Activated T-cell treated with anti-CD3 and anti-CD28 coated beads, Interleukin-2, amount 50 U/mL, for 24 hours (primary cell): ENCODE measurements around the gene PRB4.
"Not testable (repeated sequence)": the region's sequence is repeated elsewhere in the genome, so short reads cannot be mapped to it uniquely, and the experiment has no call there.

Source experiments
- DNase-seq: peaks from one replicate; pipeline ENCODE4 v3.0.0-alpha.2; 2020
- H3K27ac Mint-ChIP-seq: 2 replicates; pipeline ENCODE4 v1.8.0; 2020; ENCODE audit warnings: mild to moderate bottlenecking, mixed read lengths
- H3K27me3 Mint-ChIP-seq: 2 replicates; pipeline ENCODE4 v1.8.0; 2020; ENCODE audit warnings: mixed read lengths
- H3K36me3 Mint-ChIP-seq: 2 replicates; pipeline ENCODE4 v1.8.0; 2020; ENCODE audit warnings: low read depth, mixed read lengths
- H3K4me1 Mint-ChIP-seq: 2 replicates; pipeline ENCODE4 v1.8.0; 2020; ENCODE audit warnings: low read depth, mixed read lengths
- H3K4me3 Mint-ChIP-seq: 2 replicates; pipeline ENCODE4 v1.8.0; 2020; ENCODE audit warnings: mild to moderate bottlenecking, moderate library complexity, mixed read lengths
- H3K9me3 Mint-ChIP-seq: 2 replicates; pipeline ENCODE4 v1.8.0; 2020; ENCODE audit warnings: mixed read lengths

PRB4 gene

DNA sequence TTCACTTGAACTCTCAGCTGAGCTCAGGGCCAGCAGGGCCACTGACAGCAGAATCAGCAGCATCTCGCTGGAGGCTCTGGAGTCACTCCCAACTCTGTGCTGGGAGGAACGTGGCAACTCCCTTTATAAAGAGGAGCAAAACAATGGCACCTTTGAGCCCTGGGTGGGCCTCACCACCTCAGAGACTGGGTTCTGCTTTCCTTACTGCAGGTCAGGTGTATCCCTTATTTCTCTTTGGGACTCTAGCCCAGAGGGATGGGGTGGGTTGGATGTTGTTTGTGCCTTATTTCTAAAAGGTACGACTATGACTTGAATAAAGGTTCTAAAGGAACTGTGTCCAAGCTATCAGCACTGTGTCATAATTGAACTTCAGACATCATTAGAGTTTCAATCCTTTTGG is at the start of gene PRB4:
Gene PRB4 (minus strand): TSS at position 101 of the 400 bp plus-strand sequence. CDS start 38 bp downstream, at position 63.
- Mint-ChIP-seq H3K36me3 (no peaks in the 10 kb centered on the region), H3K4me3 (no peak within 1 kb of the TSS), H3K27ac (no peak within 1 kb of the TSS), H3K27me3 (no peaks in the 10 kb centered on the region), H3K4me1 (no peaks in the 10 kb centered on the region), H3K9me3 (peaks cover 22% of the 10 kb centered on the region)
- no peak for DNase-seq

DNA sequence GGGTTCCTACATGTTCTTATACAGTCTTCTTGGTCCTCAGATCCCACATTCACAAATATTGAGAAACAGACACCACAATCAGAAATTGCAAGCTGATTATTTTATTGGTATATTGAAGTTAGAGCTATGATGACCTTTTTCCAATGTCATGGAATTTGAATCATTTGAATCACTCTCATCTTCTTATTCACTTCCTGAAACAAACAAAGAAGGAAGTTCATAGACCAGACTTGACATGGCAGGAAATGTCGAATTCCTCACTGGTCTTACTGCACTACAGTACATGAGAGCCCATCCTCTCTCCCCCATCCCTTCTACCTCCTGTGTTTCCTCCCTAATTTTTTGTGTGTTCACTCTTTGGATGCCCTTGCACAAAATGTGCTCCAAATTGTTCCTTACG is 41.5 kb upstream of the PRB4 start:
- not testable (repeated sequence) for H3K4me1 Mint-ChIP-seq, H3K9me3 Mint-ChIP-seq, H3K36me3 Mint-ChIP-seq, H3K4me3 Mint-ChIP-seq, H3K27me3 Mint-ChIP-seq, DNase-seq, H3K27ac Mint-ChIP-seq

- no peaks in the 10 kb centered on the region for H3K4me1 Mint-ChIP-seq
- H3K4me3 Mint-ChIP-seq, result no peak overlapping the region
- H3K36me3 Mint-ChIP-seq, result no peaks in the 10 kb centered on the region
- DNase-seq, result no peak
- H3K27ac Mint-ChIP-seq, result no peak overlapping the region
- no peaks in the 10 kb centered on the region for H3K27me3 Mint-ChIP-seq
- H3K9me3 Mint-ChIP-seq, result no peaks in the 10 kb centered on the region
These were observed 38.2 kb upstream of the PRB4 start for GRCh38 chr12:11348439-11348838.

- Mint-ChIP-seq H3K36me3 (no peaks in the 10 kb centered on the region), H3K27ac (no peak overlapping the region), H3K27me3 (no peaks in the 10 kb centered on the region), H3K9me3 (no peaks in the 10 kb centered on the region), H3K4me1 (no peaks in the 10 kb centered on the region), H3K4me3 (no peak overlapping the region)
- no peak for DNase-seq
These were observed 37.6 kb upstream of the PRB4 start for GRCh38 chr12:11347810-11348209.

DNA sequence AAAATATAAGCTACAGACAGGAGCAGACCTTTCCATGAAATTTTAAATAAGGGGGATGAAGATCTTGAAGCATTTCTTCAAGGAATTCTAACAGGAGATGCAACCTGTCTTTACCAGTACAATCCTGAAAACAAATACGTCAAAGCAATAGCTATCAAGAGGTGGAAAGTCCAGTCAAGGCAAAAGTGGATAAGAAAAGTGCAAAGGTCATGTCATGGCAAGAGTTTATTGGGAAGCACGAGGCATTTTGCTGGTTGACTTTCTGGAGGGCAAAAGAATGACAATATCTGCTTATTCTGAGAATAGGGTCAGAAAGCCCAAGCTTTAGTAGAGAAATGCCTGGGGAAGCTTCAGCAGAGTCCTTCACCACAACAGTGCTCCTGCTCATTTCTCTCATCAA is 34.3 kb upstream of the PRB4 start:
- H3K27ac Mint-ChIP-seq, result no peak overlapping the region
- no peaks in the 10 kb centered on the region for H3K27me3 Mint-ChIP-seq
- no peak overlapping the region for H3K4me3 Mint-ChIP-seq
- no peaks in the 10 kb centered on the region for H3K9me3 Mint-ChIP-seq
- no peak for DNase-seq
- H3K36me3 Mint-ChIP-seq, result no peaks in the 10 kb centered on the region
- no peaks in the 10 kb centered on the region for H3K4me1 Mint-ChIP-seq

DNA sequence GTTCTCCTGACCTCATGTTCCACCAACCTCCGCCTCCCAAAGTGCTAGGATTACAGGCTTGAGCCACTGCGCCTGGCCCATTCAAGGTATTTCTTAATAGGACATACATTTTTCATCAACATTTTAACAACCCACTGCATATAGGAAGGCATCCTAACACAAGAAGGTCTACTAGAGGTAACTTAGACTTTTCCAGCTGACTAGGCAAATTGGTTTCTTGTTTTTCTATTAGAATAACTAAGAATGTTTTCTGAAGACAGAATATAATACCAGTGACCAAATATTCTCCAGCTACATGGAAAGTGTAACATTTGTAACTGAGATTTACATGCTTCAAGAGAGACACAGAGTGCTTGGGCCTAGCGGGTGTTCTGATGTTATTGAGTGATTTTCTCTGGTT is 14.2 kb upstream of the PRB4 start:
- Mint-ChIP-seq H3K36me3 (no peaks in the 10 kb centered on the region), H3K27ac (no peak overlapping the region), H3K4me3 (no peak overlapping the region), H3K4me1 (no peaks in the 10 kb centered on the region), H3K9me3 (peaks cover 11% of the 10 kb centered on the region), H3K27me3 (no peaks in the 10 kb centered on the region)
- no peak for DNase-seq

GRCh38 chr12:11321980-11322379 is 11.7 kb upstream of the PRB4 start:
- DNase-seq, result no peak

GRCh38 chr12:11307143-11307542 is 3.1 kb downstream of the PRB4 start:
- Mint-ChIP-seq H3K4me1 (no peaks in the 10 kb centered on the region), H3K4me3 (no peak overlapping the region), H3K36me3 (no peaks in the 10 kb centered on the region), H3K9me3 (peaks cover 15% of the 10 kb centered on the region), H3K27ac (no peak overlapping the region), H3K27me3 (no peaks in the 10 kb centered on the region)
- no peak for DNase-seq

More at GRCh38 chr12:11321980-11322379, 11.7 kb upstream of the PRB4 start:
- Mint-ChIP-seq H3K27me3 (no peaks in the 10 kb centered on the region), H3K4me3 (no peak overlapping the region), H3K36me3 (no peaks in the 10 kb centered on the region), H3K27ac (no peak overlapping the region), H3K9me3 (peaks cover 21% of the 10 kb centered on the region), H3K4me1 (no peaks in the 10 kb centered on the region)

GRCh38 chr12:11273449-11273848 is 36.8 kb downstream of the PRB4 start:
- Mint-ChIP-seq H3K36me3 (peaks cover 3% of the 10 kb centered on the region), H3K4me3 (no peak overlapping the region), H3K4me1 (no peaks in the 10 kb centered on the region), H3K27me3 (no peaks in the 10 kb centered on the region), H3K27ac (no peak overlapping the region), H3K9me3 (no peaks in the 10 kb centered on the region)
- no peak for DNase-seq

GRCh38 chr12:11269607-11270006 is 40.6 kb downstream of the PRB4 start, which contains the start of gene PRB3:
Gene PRB3 (minus strand): TSS chr12:11269707. CDS start chr12:11269669, 38 bp downstream.
- H3K4me1 Mint-ChIP-seq, result no peaks in the 10 kb centered on the region
- H3K9me3 Mint-ChIP-seq, result no peaks in the 10 kb centered on the region
- no peak within 1 kb of the TSS for H3K27ac Mint-ChIP-seq
- no peaks in the 10 kb centered on the region for H3K27me3 Mint-ChIP-seq
- H3K36me3 Mint-ChIP-seq, result no peaks in the 10 kb centered on the region
- no peak within 1 kb of the TSS for H3K4me3 Mint-ChIP-seq
- no peak for DNase-seq

DNA sequence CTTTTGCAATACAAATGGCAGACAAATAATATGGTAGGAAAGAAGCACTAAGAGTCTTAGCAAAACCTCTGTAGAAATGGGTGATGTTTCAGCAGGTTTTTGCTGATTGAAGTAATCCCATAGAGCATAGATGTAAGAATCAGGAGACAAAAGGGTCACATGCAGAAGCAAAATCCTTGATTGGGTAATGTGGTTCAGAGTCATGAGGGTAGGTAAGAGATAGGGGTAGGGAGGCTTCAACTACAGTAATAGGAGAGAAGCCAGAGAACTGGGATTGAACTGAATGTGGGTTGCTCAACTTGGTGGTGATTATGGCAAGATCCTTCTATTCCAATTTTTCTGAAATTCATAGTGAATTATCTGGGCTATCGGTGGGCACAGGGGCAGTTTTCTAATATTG is 45.7 kb downstream of the PRB4 start:
- H3K27ac Mint-ChIP-seq, result no peak overlapping the region

More for the DNA sequence above, 45.7 kb downstream of the PRB4 start:
- H3K4me1 Mint-ChIP-seq, result no peaks in the 10 kb centered on the region
- no peak for DNase-seq
- no peak overlapping the region for H3K4me3 Mint-ChIP-seq
- H3K9me3 Mint-ChIP-seq, result peaks cover 13% of the 10 kb centered on the region
- no peaks in the 10 kb centered on the region for H3K36me3 Mint-ChIP-seq
- H3K27me3 Mint-ChIP-seq, result no peaks in the 10 kb centered on the region
